DND-41 (cell line): ENCODE measurements around the gene IL21.

ENCODE experiments used
- ATAC-seq: fragments of 200-7000 bp; cut with Tn5 transposase; 3 replicates; pipeline ENCODE4 v1.9.1; 2021; ENCODE audit warnings: low read depth; ENCODE audit not compliant: insufficient read depth
- DNase-seq: peaks from one replicate; pipeline ENCODE4 v3.0.0-alpha.2; 2020
- H2AFZ ChIP-seq: 2 replicates; pipeline ENCODE4 v1.6.0; 2012; ENCODE audit warnings: low read depth, low read length
- H3K27ac ChIP-seq: 2 replicates; pipeline ENCODE4 v1.5.1; 2012; ENCODE audit warnings: low read length, inconsistent platforms
- H3K27me3 ChIP-seq: fragments of 200-600 bp; sonication (generic); 2 replicates; pipeline ENCODE4 v1.6.0; 2012; ENCODE audit warnings: low read length, mild to moderate bottlenecking, inconsistent platforms; ENCODE audit not compliant: insufficient read depth, poor library complexity
- H3K36me3 ChIP-seq: 2 replicates; pipeline ENCODE4 v1.5.1; 2012; ENCODE audit warnings: low read length, inconsistent platforms; ENCODE audit not compliant: insufficient read depth
- H3K4me1 ChIP-seq: 2 replicates; pipeline ENCODE4 v1.5.1; 2012; ENCODE audit warnings: mild to moderate bottlenecking, low read length; ENCODE audit not compliant: insufficient read depth
- H3K4me2 ChIP-seq: 2 replicates; pipeline ENCODE4 v1.6.0; 2012; ENCODE audit warnings: mild to moderate bottlenecking, moderate library complexity, low read length, inconsistent platforms; ENCODE audit not compliant: insufficient read depth
- H3K4me3 ChIP-seq, 2 experiments: fragments of 200-600 bp in 1 of 2; shearing (Covaris generic) in 1 of 2; 2 replicates each; pipeline ENCODE4 v1.5.1; 2012 to 2016; ENCODE audit warnings: inconsistent platforms in 2 of 2, low read length in 2 of 2, mild to moderate bottlenecking in 2 of 2, low read depth in 1 of 2, moderate library complexity in 1 of 2
- H3K79me2 ChIP-seq: 2 replicates; pipeline ENCODE4 v1.6.0; 2012; ENCODE audit warnings: low read length, inconsistent platforms; ENCODE audit not compliant: insufficient read depth
- H3K9ac ChIP-seq: 2 replicates; pipeline ENCODE4 v1.6.0; 2012; ENCODE audit warnings: low read depth, mild to moderate bottlenecking, inconsistent platforms, low read length, moderate library complexity
- H3K9me3 ChIP-seq: 2 replicates; pipeline ENCODE4 v1.5.1; 2012; ENCODE audit warnings: low read length, moderate library complexity, mild to moderate bottlenecking, inconsistent platforms; ENCODE audit not compliant: insufficient read depth, severe bottlenecking
- H4K20me1 ChIP-seq: 2 replicates; pipeline ENCODE4 v1.6.0; 2012; ENCODE audit warnings: low read length; ENCODE audit not compliant: insufficient read depth
- CTCF ChIP-seq: IDR thresholded peaks from 2 replicates; pipeline ENCODE4 v1.5.1; 2012; ENCODE audit warnings: borderline replicate concordance, low read length, moderate library complexity, mild to moderate bottlenecking; ENCODE audit not compliant: poor library complexity, severe bottlenecking; ENCODE audit errors: extremely low read depth
- EZH2 ChIP-seq: IDR thresholded peaks from 3 replicates; pipeline ENCODE4 v1.6.1; 2012; ENCODE audit warnings: borderline replicate concordance, low read depth, mild to moderate bottlenecking, moderate library complexity, low read length, inconsistent platforms; ENCODE audit not compliant: severe bottlenecking

The IL21 gene

GRCh38 chr4:122621016-122621507 lies at the start of gene IL21:
Gene IL21, minus strand, starts transcription at chr4:122621066. Its CDS starts 55 bp downstream, at chr4:122621011.
- no peak within 1 kb of the TSS for H2AFZ ChIP-seq
- no peaks in the 10 kb centered on the region for H3K79me2 ChIP-seq
- no peak within 1 kb of the TSS for H3K4me2 ChIP-seq
- DNase-seq = no peak
- H3K4me1 ChIP-seq = no peaks in the 10 kb centered on the region
- no peak within 1 kb of the TSS for H3K4me3 ChIP-seq
- no peaks in the 10 kb centered on the region for H3K9me3 ChIP-seq
- no peak within 1 kb of the TSS for H3K9ac ChIP-seq
- ATAC-seq = no peak
- peaks cover 33% of the 10 kb centered on the region for H3K27me3 ChIP-seq
- no peak within 1 kb of the TSS for H3K27ac ChIP-seq
- no peaks in the 10 kb centered on the region for H3K36me3 ChIP-seq
- TF ChIP-seq CTCF = no peak
- TF ChIP-seq EZH2 = no peak
- H4K20me1 ChIP-seq = no peaks in the 10 kb centered on the region

GRCh38 chr4:122669911-122670738 lies 49.3 kb upstream of the IL21 start:
- H3K4me1 ChIP-seq = no peaks in the 10 kb centered on the region
- no peak overlapping the region for H3K4me3 ChIP-seq
- no peaks in the 10 kb centered on the region for H3K9me3 ChIP-seq
- H3K36me3 ChIP-seq = no peaks in the 10 kb centered on the region
- TF ChIP-seq EZH2 (no peak), CTCF (no peak)
- H3K9ac ChIP-seq = no peak overlapping the region
- H3K4me2 ChIP-seq = no peak overlapping the region
- H2AFZ ChIP-seq = no peak overlapping the region
- DNase-seq = no peak
- no peaks in the 10 kb centered on the region for H4K20me1 ChIP-seq
- no peak for ATAC-seq
- no peaks in the 10 kb centered on the region for H3K79me2 ChIP-seq
- peaks cover 9% of the 10 kb centered on the region for H3K27me3 ChIP-seq
- no peak overlapping the region for H3K27ac ChIP-seq

DNA sequence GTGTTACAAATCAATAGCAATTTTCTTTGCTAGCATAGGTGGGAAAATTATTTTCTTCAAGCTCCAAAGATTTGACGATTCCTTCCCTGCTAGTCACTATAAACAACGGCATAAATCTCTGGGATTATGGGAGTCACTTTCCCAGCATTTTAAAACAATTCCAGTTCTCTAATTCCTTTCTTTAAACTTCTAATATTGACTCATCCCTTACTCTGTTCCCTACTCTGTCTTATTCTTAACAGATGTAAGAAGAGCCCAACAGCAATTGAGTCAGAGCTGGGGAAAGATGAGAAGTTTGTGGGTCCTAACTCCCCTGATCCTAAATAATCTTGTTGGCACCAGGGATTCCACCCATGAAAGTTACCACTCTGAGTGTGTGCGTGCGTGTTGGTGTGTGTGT lies 47.4 kb upstream of the IL21 start:
- no peak overlapping the region for H3K9ac ChIP-seq
- H2AFZ ChIP-seq = no peak overlapping the region
- peaks cover 9% of the 10 kb centered on the region for H3K27me3 ChIP-seq
- H4K20me1 ChIP-seq = no peaks in the 10 kb centered on the region
- no peak overlapping the region for H3K4me2 ChIP-seq
- DNase-seq (no peak), ATAC-seq (no peak)
- H3K36me3 ChIP-seq = no peaks in the 10 kb centered on the region
- H3K79me2 ChIP-seq = no peaks in the 10 kb centered on the region
- no peaks in the 10 kb centered on the region for H3K9me3 ChIP-seq
- H3K4me1 ChIP-seq = no peaks in the 10 kb centered on the region
- no peak overlapping the region for H3K27ac ChIP-seq
- TF ChIP-seq EZH2 (no peak), CTCF (no peak)
- H3K4me3 ChIP-seq = no peak overlapping the region
